Stromal cell of bone marrow (primary cell): ENCODE data around the gene PDLIM4.

ENCODE experiments used
- DNase-seq: peaks from one replicate; pipeline ENCODE4 v3.0.0-alpha.2; 2012; ENCODE audit warnings: low read depth

The PDLIM4 gene

DNA sequence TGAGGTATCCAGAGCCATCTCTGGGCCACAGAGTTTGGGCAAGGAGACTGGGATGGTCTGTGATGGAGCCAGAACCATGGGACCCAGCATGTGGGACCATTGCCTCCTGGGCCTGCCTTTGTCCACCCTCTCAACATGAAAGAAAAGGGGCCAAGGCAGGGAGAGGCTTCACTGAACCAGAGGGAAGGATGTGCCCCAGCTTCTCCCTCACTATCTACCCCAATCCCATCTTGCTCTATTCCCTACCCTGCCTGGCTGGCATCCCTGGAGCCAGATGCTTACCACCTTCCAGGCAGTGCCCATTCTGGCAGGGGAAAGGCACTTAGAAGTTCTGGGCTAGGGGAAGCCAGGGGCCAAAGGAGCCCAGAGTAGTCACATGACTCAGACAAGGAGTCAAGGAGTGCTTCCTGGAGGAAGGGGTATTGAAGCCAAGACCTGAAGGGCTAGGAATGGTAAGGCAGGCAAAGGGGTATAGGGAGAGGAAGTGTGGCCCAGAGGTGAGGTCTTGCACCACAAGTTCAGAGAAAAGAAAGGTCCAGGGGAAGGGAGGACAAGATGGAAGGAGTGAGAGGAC lies 9.8 kb downstream of the PDLIM4 start:
- DNase-seq: no peak

DNA sequence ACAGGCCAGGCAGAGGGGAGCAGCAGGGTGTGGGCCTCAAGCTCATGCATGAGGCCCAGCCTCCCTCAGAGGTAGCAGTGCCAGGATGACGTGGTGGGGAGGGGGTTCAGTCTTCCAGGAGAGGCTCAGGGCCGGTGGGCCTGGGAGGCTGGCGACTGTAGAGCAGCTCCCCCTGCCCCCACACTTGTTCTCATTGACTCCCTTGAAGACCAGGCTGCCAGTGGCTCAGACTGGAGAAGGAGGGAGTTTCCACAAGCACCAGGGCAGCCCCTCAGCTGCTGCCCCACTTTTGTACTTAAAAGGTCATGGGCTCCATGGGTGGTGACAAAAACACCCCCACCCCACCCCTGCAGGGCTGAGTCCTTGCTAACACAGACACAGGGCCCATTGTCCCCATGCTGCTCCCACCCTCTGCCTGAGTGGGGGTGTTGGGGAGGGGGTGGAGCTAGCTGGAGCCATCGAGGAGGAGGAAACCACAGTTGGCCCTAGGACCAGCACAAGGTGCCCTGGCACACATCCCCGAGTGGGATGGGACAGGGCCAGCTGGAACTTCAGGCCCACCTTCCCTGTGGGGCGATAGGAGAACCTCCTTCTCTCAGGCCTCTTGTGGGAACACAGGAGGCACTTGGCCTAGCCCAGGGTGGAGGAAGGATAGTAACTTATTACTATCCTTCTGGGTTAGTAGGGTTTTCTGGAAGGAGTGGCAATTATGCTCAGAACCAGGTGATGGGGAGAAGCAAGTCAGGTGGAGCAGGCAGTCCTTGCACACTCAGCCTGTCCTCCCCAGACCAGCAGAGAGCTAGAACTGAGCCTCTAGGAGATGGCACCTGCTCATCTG lies 10.7 kb downstream of the PDLIM4 start:
- DNase-seq: no peak

DNA sequence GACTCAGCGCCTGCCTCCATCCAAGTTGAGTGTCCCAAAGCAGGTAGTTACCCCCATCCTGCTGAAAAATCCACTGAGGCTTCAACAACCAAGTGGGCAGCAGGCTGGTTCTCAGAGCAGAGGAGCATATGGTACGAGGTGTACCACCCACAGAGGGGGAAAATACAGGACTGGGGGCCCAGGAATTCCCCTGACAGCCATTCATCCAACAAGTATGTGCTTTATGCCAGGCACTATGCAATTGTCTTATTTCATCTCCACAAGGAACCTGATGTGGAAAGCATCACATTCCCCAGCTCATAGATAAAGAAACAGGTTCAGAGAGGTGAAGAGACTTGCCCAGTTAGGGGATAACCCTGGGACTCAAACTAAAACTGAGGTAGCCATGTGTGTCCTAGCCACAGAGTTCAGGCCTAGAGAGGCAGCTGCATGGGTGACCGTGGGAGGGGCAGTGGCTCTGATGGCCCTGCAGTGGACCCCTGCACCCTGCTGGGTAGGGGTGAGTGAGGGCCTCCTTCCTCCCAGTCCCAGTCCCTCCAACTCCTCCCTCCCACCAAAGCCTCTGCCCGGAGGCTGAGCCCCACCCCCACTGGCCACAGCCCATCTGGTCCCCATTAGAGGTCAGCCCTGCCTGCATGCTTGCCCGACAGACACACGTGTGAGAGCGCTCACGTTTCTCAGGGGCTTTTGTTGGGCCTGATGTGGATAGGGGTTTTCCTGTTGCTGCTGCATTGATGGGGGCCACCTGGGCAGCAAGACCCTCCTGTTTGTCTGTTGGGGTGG lies 11.5 kb downstream of the PDLIM4 start:
- DNase-seq: no peak

DNA sequence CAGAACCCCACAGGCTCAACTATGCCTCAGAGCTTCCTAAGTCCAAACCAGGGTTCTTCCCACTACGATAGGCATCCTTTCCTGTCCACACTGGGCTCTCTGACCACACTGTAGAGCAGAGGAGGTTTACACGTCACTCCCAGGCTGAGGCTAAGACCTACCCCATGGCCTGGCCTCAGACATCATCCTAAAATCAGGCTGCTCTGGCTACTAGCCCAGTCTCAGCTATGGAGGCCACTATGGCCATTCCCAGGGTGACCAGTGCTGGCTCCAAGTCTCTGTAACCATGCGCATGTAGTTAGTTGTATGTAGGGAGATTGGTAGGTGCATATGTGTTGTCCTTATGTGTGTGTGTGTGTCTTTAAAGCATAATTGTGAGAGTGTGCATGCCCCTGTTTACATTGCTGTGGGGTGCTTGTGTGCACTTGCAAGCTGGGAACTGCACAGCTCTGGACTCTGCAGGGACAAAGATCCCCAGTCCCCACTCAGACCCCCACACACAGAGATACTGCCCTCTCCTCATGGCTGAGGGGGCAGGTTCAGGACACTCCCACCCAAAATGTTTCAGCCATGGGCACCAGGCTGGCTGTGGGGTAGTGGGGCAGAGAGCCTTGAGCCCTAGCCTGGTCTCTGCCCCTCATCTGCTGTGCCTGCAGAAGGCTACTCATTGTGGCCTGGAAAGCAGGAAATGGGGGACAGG lies 12.3 kb downstream of the PDLIM4 start:
- DNase-seq: no peak

DNA sequence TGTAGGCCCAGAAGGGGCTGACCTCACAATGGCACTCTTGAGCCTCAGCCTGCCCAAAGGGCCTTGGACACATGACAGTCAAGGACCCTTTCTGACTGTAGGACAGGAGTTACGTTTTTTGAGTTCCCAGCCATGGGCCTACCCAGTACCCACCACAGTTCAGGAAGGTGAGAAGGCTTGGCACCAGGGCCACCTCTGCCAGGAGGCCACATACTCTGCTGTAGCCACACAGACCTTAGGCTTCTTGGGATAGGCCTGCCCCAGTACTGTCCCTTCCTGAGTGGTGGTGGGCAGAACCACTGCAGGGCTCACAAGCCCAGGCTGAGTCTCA lies 12.8 kb downstream of the PDLIM4 start:
- no peak for DNase-seq

DNA sequence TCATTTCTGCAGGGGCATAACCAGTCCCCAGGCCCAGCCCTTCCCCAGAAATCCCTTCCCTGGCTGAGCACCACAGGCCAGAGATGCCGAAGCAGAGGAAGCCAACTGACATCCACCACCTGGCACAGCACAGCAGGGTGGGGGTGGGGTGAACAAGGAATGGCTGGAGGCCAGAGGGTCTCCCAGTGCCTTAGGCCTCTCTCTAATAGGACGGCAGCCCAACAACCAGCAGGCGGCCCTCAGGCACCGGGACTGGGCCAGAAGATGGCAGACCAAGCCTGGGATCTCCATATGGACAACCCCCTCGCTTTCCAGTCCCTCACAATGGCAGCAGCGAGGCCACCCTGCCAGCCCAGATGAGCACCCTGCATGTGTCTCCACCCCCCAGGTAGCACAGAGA lies 13.2 kb downstream of the PDLIM4 start:
- DNase-seq: no peak

DNA sequence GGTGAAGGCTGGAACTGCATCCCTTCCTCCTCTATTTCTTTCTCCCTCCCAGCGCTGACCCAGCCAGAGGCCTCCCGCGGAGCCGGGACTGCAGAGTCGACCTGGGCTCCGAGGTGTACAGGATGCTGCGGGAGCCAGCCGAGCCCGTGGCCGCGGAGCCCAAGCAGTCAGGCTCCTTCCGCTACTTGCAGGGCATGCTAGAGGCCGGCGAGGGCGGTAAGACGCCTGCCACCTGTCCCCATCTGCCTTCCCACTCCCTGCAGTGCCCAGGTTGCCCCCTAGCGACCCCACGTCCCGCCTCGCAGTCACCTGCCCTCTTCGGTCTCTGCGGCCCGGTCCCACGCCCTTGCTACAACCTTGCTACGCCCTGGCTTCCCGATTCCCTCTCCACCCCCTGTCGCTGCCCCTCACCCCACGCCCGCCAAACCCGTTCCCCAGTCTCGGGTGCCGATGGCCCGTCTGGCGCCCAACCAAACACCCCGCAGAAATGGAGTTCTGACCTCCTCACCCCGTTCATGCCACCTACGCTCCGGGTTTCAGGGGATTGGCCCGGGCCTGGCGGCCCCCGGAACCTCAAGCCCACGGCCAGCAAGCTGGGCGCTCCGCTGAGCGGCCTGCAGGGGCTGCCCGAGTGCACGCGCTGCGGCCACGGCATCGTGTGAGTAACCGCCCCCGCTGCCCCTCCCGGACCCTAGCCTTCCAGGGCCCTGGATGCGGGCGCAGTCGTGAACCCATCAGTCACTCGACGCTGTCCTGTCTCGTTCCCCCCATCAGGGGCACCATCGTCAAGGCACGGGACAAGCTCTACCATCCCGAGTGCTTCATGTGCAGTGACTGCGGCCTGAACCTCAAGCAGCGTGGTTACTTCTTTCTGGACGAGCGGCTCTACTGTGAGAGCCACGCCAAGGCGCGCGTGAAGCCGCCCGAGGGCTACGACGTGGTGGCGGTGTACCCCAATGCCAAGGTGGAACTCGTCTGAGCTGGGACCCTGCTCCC lies 14.1 kb downstream of the PDLIM4 start:
- no peak for DNase-seq

DNA sequence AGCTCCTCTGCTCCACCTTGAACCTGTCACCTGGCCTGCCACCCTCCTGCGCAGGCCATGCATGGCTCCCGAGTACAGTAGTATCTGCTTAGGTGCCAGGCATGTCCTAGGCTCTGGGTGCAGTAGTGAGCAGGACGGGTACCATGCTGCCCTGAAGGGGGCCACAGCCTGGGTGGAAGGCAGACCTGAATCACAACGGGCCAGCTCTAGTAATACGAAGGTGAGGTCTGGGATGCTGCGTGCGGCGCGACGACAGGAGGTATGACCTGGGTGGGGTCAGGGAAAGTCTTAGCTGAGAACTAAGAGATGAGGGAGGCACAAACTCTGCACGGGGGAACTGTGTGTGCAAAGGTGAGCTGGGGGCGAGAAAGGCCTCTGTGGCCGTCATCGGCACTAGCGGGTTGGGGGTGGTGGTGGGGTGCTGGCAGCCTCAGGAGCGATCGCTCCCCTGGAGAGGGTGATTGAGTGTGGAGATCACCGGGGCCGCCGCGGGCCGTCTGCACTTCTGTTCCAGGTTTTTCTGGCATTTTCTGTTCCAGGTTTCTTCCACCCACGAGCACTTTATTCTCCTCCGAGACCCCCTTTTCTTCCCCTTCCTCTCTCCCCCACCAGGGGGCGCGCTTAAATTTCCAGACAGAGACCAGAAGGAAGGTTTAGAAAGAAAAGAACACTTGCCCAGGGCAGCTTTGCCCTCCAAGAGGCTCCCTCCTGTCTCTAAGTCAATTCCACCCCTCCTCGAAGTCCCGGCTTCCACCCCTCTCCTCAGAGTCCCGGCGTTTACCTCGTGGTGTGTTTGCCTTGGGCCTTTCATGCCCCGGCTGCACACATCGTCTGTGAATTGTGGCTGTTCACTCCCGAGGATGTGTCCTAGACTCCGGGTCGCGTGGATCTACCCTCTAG lies 15.1 kb downstream of the PDLIM4 start:
- no peak for DNase-seq

DNA sequence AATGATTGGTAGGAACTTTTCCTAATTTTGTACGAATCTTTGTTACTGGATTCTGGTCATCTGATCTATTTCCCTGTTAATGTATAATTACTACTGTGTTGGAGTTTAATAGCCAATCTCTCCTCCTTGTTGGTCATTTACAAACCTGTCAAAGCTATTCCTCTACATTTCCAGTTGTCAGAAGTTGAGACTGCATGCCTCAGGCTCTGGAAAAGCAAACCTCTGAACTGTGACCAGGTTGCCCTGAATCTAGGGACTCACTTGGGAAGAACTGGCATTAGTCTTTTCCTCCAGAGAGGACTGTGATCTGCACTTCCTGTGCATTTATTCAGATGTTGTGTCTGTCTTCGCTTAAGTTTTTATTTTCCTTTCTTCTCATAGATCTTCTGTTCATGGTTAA lies 16.1 kb downstream of the PDLIM4 start:
- DNase-seq: no peak

GRCh38 chr5:132274050-132274792 lies 16.7 kb downstream of the PDLIM4 start:
- DNase-seq: no peak

GRCh38 chr5:132275367-132276220 lies 18.1 kb downstream of the PDLIM4 start:
- DNase-seq: no peak

GRCh38 chr5:132277256-132277655 lies 19.8 kb downstream of the PDLIM4 start:
- no peak for DNase-seq

DNA sequence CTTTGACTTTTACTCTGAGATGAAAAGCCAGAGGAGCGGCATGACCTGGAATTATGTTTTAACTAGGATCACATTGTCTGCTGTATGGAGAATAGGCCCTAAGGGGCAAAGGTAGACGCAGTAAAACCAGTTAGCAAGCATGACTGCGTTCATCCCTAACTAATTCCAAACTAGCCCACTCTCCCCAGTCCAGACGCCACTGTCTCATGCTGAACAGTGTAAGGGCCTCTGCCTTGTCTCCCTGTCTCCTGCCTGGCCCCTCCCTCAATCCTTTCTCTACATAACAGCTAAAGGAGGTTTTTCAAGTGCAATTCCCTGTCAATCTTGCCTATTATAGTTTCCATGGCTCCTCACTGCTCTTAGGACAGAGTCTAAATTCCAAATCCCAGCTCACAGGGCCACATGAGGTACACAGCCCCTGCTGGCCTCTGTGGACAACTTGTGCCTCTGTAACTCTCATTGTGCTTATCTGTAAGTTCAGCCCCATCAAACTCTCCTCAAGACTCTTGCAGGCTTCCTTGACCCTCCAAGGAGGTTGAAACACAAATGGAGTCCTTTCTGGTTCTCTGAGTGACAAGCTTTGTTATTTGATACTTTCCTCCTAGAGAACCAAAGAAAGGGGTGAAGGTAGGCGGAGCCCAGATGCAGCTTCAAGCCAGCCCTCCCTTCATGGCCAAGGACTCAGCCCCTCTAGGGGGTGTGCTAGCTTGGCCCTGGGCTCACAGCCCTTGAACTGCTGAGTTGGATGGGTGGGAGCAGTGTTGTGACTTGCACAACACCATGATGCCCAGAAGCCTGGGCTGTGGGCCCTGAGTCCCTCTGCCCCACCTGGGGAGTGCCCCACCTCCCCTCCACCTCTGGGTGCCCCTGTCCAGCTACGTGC lies 20.7 kb downstream of the PDLIM4 start:
- no peak for DNase-seq

DNA sequence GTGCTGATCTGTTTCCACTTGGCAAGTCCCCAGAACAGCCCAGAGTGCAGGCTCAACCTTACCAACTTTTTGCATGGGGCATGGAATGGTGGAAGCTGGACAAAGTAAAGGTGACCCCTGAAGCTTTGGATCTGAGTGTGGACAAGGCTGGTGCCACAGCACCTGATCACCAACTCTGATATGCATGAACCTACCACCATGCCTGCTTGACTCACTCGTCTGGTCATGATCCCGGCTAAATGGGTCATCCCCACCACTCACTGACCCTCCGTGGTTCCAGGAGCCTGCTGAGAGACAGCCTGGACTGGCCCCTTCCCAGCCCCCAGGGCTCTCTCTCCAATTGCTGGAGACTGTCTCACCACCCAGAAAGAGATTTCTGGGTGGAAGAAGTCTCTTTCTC lies 22.3 kb downstream of the PDLIM4 start:
- no peak for DNase-seq

GRCh38 chr5:132280371-132281240 lies 23.1 kb downstream of the PDLIM4 start:
- DNase-seq: no peak

DNA sequence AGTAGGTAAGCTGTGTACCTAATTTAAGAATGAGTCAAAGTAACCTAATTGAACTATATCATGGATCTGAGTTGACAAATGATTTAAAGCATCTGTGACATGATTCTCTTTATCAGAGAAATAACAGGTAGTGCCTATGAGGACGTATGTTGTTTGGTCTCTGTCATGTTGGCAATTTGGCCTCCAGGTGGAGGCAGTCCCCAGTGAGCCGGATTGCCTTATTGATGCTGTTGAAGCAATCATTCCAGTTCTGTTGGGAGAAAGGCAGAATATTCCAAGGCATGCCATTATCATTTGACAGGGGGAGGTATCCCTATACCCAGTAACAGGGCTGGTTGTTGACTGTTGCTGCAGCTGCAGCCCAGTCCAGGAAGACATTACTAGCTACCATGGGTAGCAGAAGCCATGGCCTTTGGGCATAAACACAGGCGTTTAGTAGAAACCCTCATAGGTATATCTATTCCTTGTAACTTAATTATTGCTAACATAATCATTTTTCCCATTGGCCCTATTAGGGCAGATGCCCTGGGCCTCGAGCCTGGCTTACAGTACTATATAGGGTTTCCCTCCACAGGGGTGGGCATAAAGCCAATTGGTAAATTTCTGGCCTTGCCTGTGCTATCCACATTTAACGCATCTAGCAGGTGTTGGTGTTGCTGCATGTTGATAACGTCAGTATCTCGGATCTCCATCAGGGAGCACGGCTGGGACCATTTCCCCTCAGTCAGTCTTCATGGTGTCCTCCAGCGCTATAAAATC lies 24.5 kb downstream of the PDLIM4 start:
- DNase-seq: no peak
